Activated naive CD8-positive, alpha-beta T cell (primary cell): ENCODE data around the gene DCAF12.

Experiments
- H3K27ac Mint-ChIP-seq: one replicate; pipeline ENCODE4 v1.8.0; 2021; ENCODE audit warnings: mixed read lengths
- H3K27me3 Mint-ChIP-seq: one replicate; pipeline ENCODE4 v1.8.0; 2021; ENCODE audit warnings: mixed read lengths
- H3K36me3 Mint-ChIP-seq: one replicate; pipeline ENCODE4 v1.8.0; 2021; ENCODE audit warnings: mixed read lengths
- H3K4me1 Mint-ChIP-seq: one replicate; pipeline ENCODE4 v1.8.0; 2021; ENCODE audit warnings: low read depth, mixed read lengths
- H3K4me3 Mint-ChIP-seq: one replicate; pipeline ENCODE4 v1.8.0; 2021; ENCODE audit warnings: mild to moderate bottlenecking, mixed read lengths
- H3K9me3 Mint-ChIP-seq: one replicate; pipeline ENCODE4 v1.8.0; 2021; ENCODE audit warnings: low read depth, mixed read lengths

The DCAF12 gene

GRCh38 chr9:34098307-34098706, 28.2 kb downstream of the DCAF12 start:
- no peak overlapping the region for H3K27ac Mint-ChIP-seq
- H3K4me3 Mint-ChIP-seq, result no peak overlapping the region
- no peaks in the 10 kb centered on the region for H3K4me1 Mint-ChIP-seq
- no peaks in the 10 kb centered on the region for H3K36me3 Mint-ChIP-seq
- no peaks in the 10 kb centered on the region for H3K27me3 Mint-ChIP-seq
- no peaks in the 10 kb centered on the region for H3K9me3 Mint-ChIP-seq

- H3K4me3 Mint-ChIP-seq, result no peak overlapping the region
- H3K27me3 Mint-ChIP-seq, result no peaks in the 10 kb centered on the region
- no peaks in the 10 kb centered on the region for H3K4me1 Mint-ChIP-seq
- no peaks in the 10 kb centered on the region for H3K9me3 Mint-ChIP-seq
- H3K36me3 Mint-ChIP-seq, result peaks cover 3% of the 10 kb centered on the region
- no peak overlapping the region for H3K27ac Mint-ChIP-seq
Observed at GRCh38 chr9:34097865-34098264, 28.6 kb downstream of the DCAF12 start.

- Mint-ChIP-seq H3K27ac (no peak overlapping the region), H3K36me3 (peaks cover 3% of the 10 kb centered on the region), H3K27me3 (no peaks in the 10 kb centered on the region), H3K9me3 (no peaks in the 10 kb centered on the region), H3K4me3 (no peak overlapping the region), H3K4me1 (peaks cover 4% of the 10 kb centered on the region)
Observed at GRCh38 chr9:34096751-34097150, 29.7 kb downstream of the DCAF12 start.

- Mint-ChIP-seq H3K9me3 (no peaks in the 10 kb centered on the region), H3K36me3 (peaks cover 3% of the 10 kb centered on the region), H3K27ac (no peak overlapping the region), H3K27me3 (no peaks in the 10 kb centered on the region), H3K4me3 (no peak overlapping the region), H3K4me1 (peaks cover 4% of the 10 kb centered on the region)
Observed at GRCh38 chr9:34093578-34093977, 32.9 kb downstream of the DCAF12 start.

GRCh38 chr9:34089311-34089710, 37.2 kb downstream of the DCAF12 start:
- H3K27ac Mint-ChIP-seq, result no peak overlapping the region
- H3K4me1 Mint-ChIP-seq, result peaks cover 10% of the 10 kb centered on the region
- no peaks in the 10 kb centered on the region for H3K9me3 Mint-ChIP-seq
- peaks cover 5% of the 10 kb centered on the region for H3K36me3 Mint-ChIP-seq
- H3K4me3 Mint-ChIP-seq, result no peak overlapping the region
- no peaks in the 10 kb centered on the region for H3K27me3 Mint-ChIP-seq

- Mint-ChIP-seq H3K4me1 (peaks cover 10% of the 10 kb centered on the region), H3K27ac (no peak overlapping the region), H3K27me3 (no peaks in the 10 kb centered on the region), H3K9me3 (no peaks in the 10 kb centered on the region), H3K4me3 (no peak overlapping the region), H3K36me3 (peaks cover 2% of the 10 kb centered on the region)
Observed at GRCh38 chr9:34087370-34087769, 39.1 kb downstream of the DCAF12 start.

GRCh38 chr9:34086864-34087263, 39.6 kb downstream of the DCAF12 start:
- H3K4me3 Mint-ChIP-seq, result no peak overlapping the region
- H3K27ac Mint-ChIP-seq, result peak overlapping the region; percentile 66
- peaks cover 8% of the 10 kb centered on the region for H3K4me1 Mint-ChIP-seq
- H3K9me3 Mint-ChIP-seq, result no peaks in the 10 kb centered on the region
- no peaks in the 10 kb centered on the region for H3K27me3 Mint-ChIP-seq
- peaks cover 2% of the 10 kb centered on the region for H3K36me3 Mint-ChIP-seq

- Mint-ChIP-seq H3K4me1 (peaks cover 6% of the 10 kb centered on the region), H3K9me3 (no peaks in the 10 kb centered on the region), H3K36me3 (peaks cover 2% of the 10 kb centered on the region), H3K4me3 (no peak overlapping the region), H3K27ac (peak overlapping the region; percentile 56), H3K27me3 (no peaks in the 10 kb centered on the region)
Observed at GRCh38 chr9:34085581-34086500, 40.7 kb downstream of the DCAF12 start.

- Mint-ChIP-seq H3K9me3 (no peaks in the 10 kb centered on the region), H3K27ac (no peak overlapping the region), H3K4me1 (peaks cover 6% of the 10 kb centered on the region), H3K4me3 (no peak overlapping the region), H3K27me3 (no peaks in the 10 kb centered on the region), H3K36me3 (peaks cover 2% of the 10 kb centered on the region)
Observed at GRCh38 chr9:34084562-34084961, 41.9 kb downstream of the DCAF12 start.

- Mint-ChIP-seq H3K27ac (no peak overlapping the region), H3K9me3 (no peaks in the 10 kb centered on the region), H3K4me3 (no peak overlapping the region), H3K4me1 (peaks cover 2% of the 10 kb centered on the region), H3K36me3 (no peaks in the 10 kb centered on the region), H3K27me3 (no peaks in the 10 kb centered on the region)
Observed at GRCh38 chr9:34079181-34079580, 47.3 kb downstream of the DCAF12 start.

- H3K4me3 Mint-ChIP-seq, result no peak overlapping the region
- no peaks in the 10 kb centered on the region for H3K27me3 Mint-ChIP-seq
- H3K27ac Mint-ChIP-seq, result no peak overlapping the region
- peaks cover 3% of the 10 kb centered on the region for H3K4me1 Mint-ChIP-seq
- no peaks in the 10 kb centered on the region for H3K36me3 Mint-ChIP-seq
- H3K9me3 Mint-ChIP-seq, result no peaks in the 10 kb centered on the region
Observed at GRCh38 chr9:34072868-34073590, 53.5 kb downstream of the DCAF12 start.

- Mint-ChIP-seq H3K4me1 (peaks cover 3% of the 10 kb centered on the region), H3K9me3 (no peaks in the 10 kb centered on the region), H3K4me3 (no peak overlapping the region), H3K27ac (no peak overlapping the region), H3K36me3 (no peaks in the 10 kb centered on the region), H3K27me3 (no peaks in the 10 kb centered on the region)
Observed at GRCh38 chr9:34072410-34072809, 54.1 kb downstream of the DCAF12 start.

GRCh38 chr9:34070606-34071324, 55.7 kb downstream of the DCAF12 start:
- peaks cover 3% of the 10 kb centered on the region for H3K4me1 Mint-ChIP-seq
- no peaks in the 10 kb centered on the region for H3K36me3 Mint-ChIP-seq
- H3K4me3 Mint-ChIP-seq, result no peak overlapping the region
- H3K9me3 Mint-ChIP-seq, result no peaks in the 10 kb centered on the region
- H3K27ac Mint-ChIP-seq, result no peak overlapping the region
- H3K27me3 Mint-ChIP-seq, result no peaks in the 10 kb centered on the region

GRCh38 chr9:34069831-34070230, 56.7 kb downstream of the DCAF12 start:
- no peaks in the 10 kb centered on the region for H3K36me3 Mint-ChIP-seq
- H3K4me1 Mint-ChIP-seq, result peaks cover 3% of the 10 kb centered on the region
- no peak overlapping the region for H3K4me3 Mint-ChIP-seq
- no peaks in the 10 kb centered on the region for H3K27me3 Mint-ChIP-seq
- no peaks in the 10 kb centered on the region for H3K9me3 Mint-ChIP-seq
- H3K27ac Mint-ChIP-seq, result no peak overlapping the region

- Mint-ChIP-seq H3K9me3 (no peaks in the 10 kb centered on the region), H3K4me1 (no peaks in the 10 kb centered on the region), H3K36me3 (no peaks in the 10 kb centered on the region)
Observed at GRCh38 chr9:34065541-34065940, 61.0 kb downstream of the DCAF12 start.

More at GRCh38 chr9:34065541-34065940, 61.0 kb downstream of the DCAF12 start:
- H3K27ac Mint-ChIP-seq, result no peak overlapping the region
- H3K4me3 Mint-ChIP-seq, result no peak overlapping the region
- H3K27me3 Mint-ChIP-seq, result no peaks in the 10 kb centered on the region
